ENCODE measurements around the gene C6orf132.

C6orf132 gene

GRCh38 chr6:42136508-42137193 lies 5.8 kb downstream of the C6orf132 start (continued):
- TF ChIP-seq, protein P1, sequence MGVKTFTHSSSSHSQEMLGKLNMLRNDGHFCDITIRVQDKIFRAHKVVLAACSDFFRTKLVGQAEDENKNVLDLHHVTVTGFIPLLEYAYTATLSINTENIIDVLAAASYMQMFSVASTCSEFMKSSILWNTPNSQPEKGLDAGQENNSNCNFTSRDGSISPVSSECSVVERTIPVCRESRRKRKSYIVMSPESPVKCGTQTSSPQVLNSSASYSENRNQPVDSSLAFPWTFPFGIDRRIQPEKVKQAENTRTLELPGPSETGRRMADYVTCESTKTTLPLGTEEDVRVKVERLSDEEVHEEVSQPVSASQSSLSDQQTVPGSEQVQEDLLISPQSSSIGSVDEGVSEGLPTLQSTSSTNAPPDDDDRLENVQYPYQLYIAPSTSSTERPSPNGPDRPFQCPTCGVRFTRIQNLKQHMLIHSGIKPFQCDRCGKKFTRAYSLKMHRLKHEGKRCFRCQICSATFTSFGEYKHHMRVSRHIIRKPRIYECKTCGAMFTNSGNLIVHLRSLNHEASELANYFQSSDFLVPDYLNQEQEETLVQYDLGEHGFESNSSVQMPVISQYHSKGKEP (tag by site-specific recombination; IDR thresholded peaks at IDR 0.05), result no peak
- TF ChIP-seq KLF9 (tag by site-specific recombination; IDR thresholded peaks at IDR 0.05; ENCODE audit: low read depth), result no peak; the same call in 1 of the 2 replicates
- TF ChIP-seq OSR2 (tag by site-specific recombination; IDR thresholded peaks at IDR 0.05), result peak; percentile 58; the same call in 1 of the 2 replicates
- no peak for TF ChIP-seq WT1 (tag by site-specific recombination; IDR thresholded peaks at IDR 0.05)
- TF ChIP-seq ZNF501 (tag by site-specific recombination; IDR thresholded peaks at IDR 0.05), result no peak
- no peak for TF ChIP-seq REPIN1 (tag by site-specific recombination; IDR thresholded peaks at IDR 0.05; ENCODE audit: low read depth)
- no peak for TF ChIP-seq ZNF791 (tag by site-specific recombination; IDR thresholded peaks at IDR 0.05)
- TF ChIP-seq, protein P2, sequence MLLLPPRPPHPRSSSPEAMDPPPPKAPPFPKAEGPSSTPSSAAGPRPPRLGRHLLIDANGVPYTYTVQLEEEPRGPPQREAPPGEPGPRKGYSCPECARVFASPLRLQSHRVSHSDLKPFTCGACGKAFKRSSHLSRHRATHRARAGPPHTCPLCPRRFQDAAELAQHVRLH (tag by site-specific recombination; IDR thresholded peaks at IDR 0.05), result 0 out of 2 replicates have a peak, but pooled peaks have one; percentile 62
- TF ChIP-seq, protein P3, sequence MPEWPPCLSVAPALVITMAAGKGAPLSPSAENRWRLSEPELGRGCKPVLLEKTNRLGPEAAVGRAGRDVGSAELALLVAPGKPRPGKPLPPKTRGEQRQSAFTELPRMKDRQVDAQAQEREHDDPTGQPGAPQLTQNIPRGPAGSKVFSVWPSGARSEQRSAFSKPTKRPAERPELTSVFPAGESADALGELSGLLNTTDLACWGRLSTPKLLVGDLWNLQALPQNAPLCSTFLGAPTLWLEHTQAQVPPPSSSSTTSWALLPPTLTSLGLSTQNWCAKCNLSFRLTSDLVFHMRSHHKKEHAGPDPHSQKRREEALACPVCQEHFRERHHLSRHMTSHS (tag by site-specific recombination; IDR thresholded peaks at IDR 0.05), result no peak
- no peak for TF ChIP-seq ZNF48 (tag by site-specific recombination; IDR thresholded peaks at IDR 0.05)
- TF ChIP-seq GLIS1 (tag by site-specific recombination; IDR thresholded peaks at IDR 0.05), result peak; percentile 73
- TF ChIP-seq ZNF426 (tag by site-specific recombination; IDR thresholded peaks at IDR 0.05), result no peak
- peak; percentile 25; the same call in 1 of the 2 replicates for TF ChIP-seq ZNF398 (tag by site-specific recombination; IDR thresholded peaks at IDR 0.05)
- TF ChIP-seq ZNF830 (tag by site-specific recombination; IDR thresholded peaks at IDR 0.05; ENCODE audit: low read depth), result no peak
- TF ChIP-seq ZNF660 (tag by site-specific recombination; IDR thresholded peaks at IDR 0.05), result no peak
- TF ChIP-seq ZEB2 (tag by site-specific recombination; IDR thresholded peaks at IDR 0.05), result peak; percentile 63
- no peak for TF ChIP-seq ZNF169 (tag by site-specific recombination; IDR thresholded peaks at IDR 0.05)
- no peak for TF ChIP-seq ZSCAN5A (tag by site-specific recombination; IDR thresholded peaks at IDR 0.05)
- TF ChIP-seq ZNF214 (tag by site-specific recombination; IDR thresholded peaks at IDR 0.05; ENCODE audit: borderline replicate concordance), result no peak
- peak; percentile 25; the same call in 1 of the 2 replicates for TF ChIP-seq ZBTB48 (tag by site-specific recombination; IDR thresholded peaks at IDR 0.05)
- TF ChIP-seq ZNF624 (tag by site-specific recombination; IDR thresholded peaks at IDR 0.05), result no peak
- no peak for TF ChIP-seq ZSCAN18 (tag by site-specific recombination; IDR thresholded peaks at IDR 0.05)
- TF ChIP-seq ZNF529 (tag by site-specific recombination; IDR thresholded peaks at IDR 0.05; ENCODE audit: insufficient replicate concordance), result no peak
- no peak for TF ChIP-seq ZNF473 (tag by site-specific recombination; IDR thresholded peaks at IDR 0.05)
- no peak for TF ChIP-seq KLF7 (tag by site-specific recombination; IDR thresholded peaks at IDR 0.05; ENCODE audit: borderline replicate concordance)
- TF ChIP-seq PRDM4 (tag by site-specific recombination; IDR thresholded peaks at IDR 0.05), result no peak
- TF ChIP-seq MEIS1 (CRISPR knock-in tag; IDR thresholded peaks at IDR 0.05; ENCODE audit: borderline replicate concordance), result no peak
- TF ChIP-seq ZFP69B (tag by site-specific recombination; IDR thresholded peaks at IDR 0.05), result no peak
- no peak for TF ChIP-seq SALL2 (tag by site-specific recombination; IDR thresholded peaks at IDR 0.05; ENCODE audit: borderline replicate concordance)
- no peak for TF ChIP-seq ZNF558 (tag by site-specific recombination; IDR thresholded peaks at IDR 0.05)
- TF ChIP-seq ZNF626 (tag by site-specific recombination; IDR thresholded peaks at IDR 0.05), result no peak
